Parathyroid adenoma (tissue), 2 donors: ENCODE results near the gene BCLAF3.

Experiments
- H2AFZ ChIP-seq: fragments of 300-600 bp; sonication (generic); one replicate; pipeline ENCODE4 v1.7.0; 2017; ENCODE audit warnings: antibody characterized with exemption, mild to moderate bottlenecking
- H3K27ac ChIP-seq: fragments of 300-600 bp; sonication (generic); one replicate; pipeline ENCODE4 v1.7.0; 2017
- H3K27me3 ChIP-seq: fragments of 300-600 bp; sonication (generic); one replicate; pipeline ENCODE4 v1.7.0; 2017; ENCODE audit warnings: low read length; ENCODE audit not compliant: control insufficient read depth, insufficient read depth
- H3K36me3 ChIP-seq: fragments of 300-600 bp; sonication (generic); one replicate; pipeline ENCODE4 v1.7.0; 2017; ENCODE audit warnings: low read length; ENCODE audit not compliant: control insufficient read depth, insufficient read depth
- H3K4me1 ChIP-seq: fragments of 300-600 bp; sonication (generic); one replicate; pipeline ENCODE4 v1.7.0; 2017; ENCODE audit warnings: control low read depth
- H3K4me2 ChIP-seq: fragments of 300-600 bp; sonication (generic); one replicate; pipeline ENCODE4 v1.7.0; 2017; ENCODE audit warnings: low read length
- H3K4me3 ChIP-seq: fragments of 300-600 bp; sonication (generic); one replicate; pipeline ENCODE4 v1.7.0; 2017; ENCODE audit warnings: low read depth, low read length
- H3K79me2 ChIP-seq: fragments of 300-600 bp; sonication (generic); one replicate; pipeline ENCODE4 v1.7.0; 2017; ENCODE audit warnings: control low read depth
- H3K9ac ChIP-seq: fragments of 300-600 bp; sonication (generic); one replicate; pipeline ENCODE4 v1.7.0; 2017; ENCODE audit warnings: mild to moderate bottlenecking
- H3K9me3 ChIP-seq: fragments of 300-600 bp; sonication (generic); one replicate; pipeline ENCODE4 v1.7.0; 2017; ENCODE audit warnings: low read length; ENCODE audit not compliant: control insufficient read depth
- CTCF ChIP-seq: fragments of 300-600 bp; sonication (generic); IDR thresholded peaks from one replicate; pipeline ENCODE4 v1.7.0; 2017; ENCODE audit warnings: antibody characterized with exemption, mild to moderate bottlenecking
- donor health status: primary hyperparathyroidism.

The BCLAF3 gene

GRCh38 chrX:19990556-19991349 lies at the start of gene BCLAF3:
Gene BCLAF3 (minus strand): TSS chrX:19991061. CDS start chrX:19970264, 20,797 bp downstream.
- no peaks in the 10 kb centered on the region for H3K9me3 ChIP-seq
- H3K36me3 ChIP-seq, result no peaks in the 10 kb centered on the region
- H3K4me2 ChIP-seq, result peak within 1 kb of the TSS; percentile 63
- peak; percentile 82 for TF ChIP-seq CTCF
- peak within 1 kb of the TSS; percentile 81 for H2AFZ ChIP-seq
- H3K27ac ChIP-seq, result peak within 1 kb of the TSS; percentile 60
- H3K4me3 ChIP-seq, result peak within 1 kb of the TSS; percentile 59
- no peaks in the 10 kb centered on the region for H3K27me3 ChIP-seq
- peaks cover 3% of the 10 kb centered on the region for H3K4me1 ChIP-seq
- H3K9ac ChIP-seq, result no peak within 1 kb of the TSS
- peaks cover 7% of the 10 kb centered on the region for H3K79me2 ChIP-seq

- Histone ChIP-seq H3K36me3 (no peaks in the 10 kb centered on the region), H3K9me3 (no peaks in the 10 kb centered on the region), H2AFZ (no peak overlapping the region), H3K9ac (no peak overlapping the region), H3K27me3 (no peaks in the 10 kb centered on the region), H3K27ac (no peak overlapping the region), H3K4me1 (no peaks in the 10 kb centered on the region), H3K4me2 (no peak overlapping the region), H3K79me2 (no peaks in the 10 kb centered on the region), H3K4me3 (no peak overlapping the region)
- TF ChIP-seq CTCF, result no peak
Observed at GRCh38 chrX:20038966-20039365, 48.1 kb upstream of the BCLAF3 start.

- no peak overlapping the region for H3K4me3 ChIP-seq
- H3K27ac ChIP-seq, result no peak overlapping the region
- no peak for TF ChIP-seq CTCF
- H2AFZ ChIP-seq, result no peak overlapping the region
- H3K9ac ChIP-seq, result no peak overlapping the region
- H3K4me1 ChIP-seq, result no peaks in the 10 kb centered on the region
- no peaks in the 10 kb centered on the region for H3K79me2 ChIP-seq
- no peaks in the 10 kb centered on the region for H3K36me3 ChIP-seq
- no peaks in the 10 kb centered on the region for H3K9me3 ChIP-seq
- H3K27me3 ChIP-seq, result no peaks in the 10 kb centered on the region
- no peak overlapping the region for H3K4me2 ChIP-seq
Observed at GRCh38 chrX:20037186-20037585, 46.3 kb upstream of the BCLAF3 start.

- H3K36me3 ChIP-seq, result no peaks in the 10 kb centered on the region
- H3K4me3 ChIP-seq, result no peak overlapping the region
- no peak overlapping the region for H3K9ac ChIP-seq
- no peak overlapping the region for H3K4me2 ChIP-seq
- H3K4me1 ChIP-seq, result peaks cover 3% of the 10 kb centered on the region
- no peaks in the 10 kb centered on the region for H3K79me2 ChIP-seq
- no peaks in the 10 kb centered on the region for H3K9me3 ChIP-seq
- no peaks in the 10 kb centered on the region for H3K27me3 ChIP-seq
- no peak overlapping the region for H3K27ac ChIP-seq
- no peak for TF ChIP-seq CTCF
- H2AFZ ChIP-seq, result no peak overlapping the region
Observed at GRCh38 chrX:20032201-20032600, 41.3 kb upstream of the BCLAF3 start.

- no peak overlapping the region for H3K4me2 ChIP-seq
- peaks cover 3% of the 10 kb centered on the region for H3K4me1 ChIP-seq
- no peak for TF ChIP-seq CTCF
- H3K9ac ChIP-seq, result no peak overlapping the region
- no peak overlapping the region for H3K4me3 ChIP-seq
- no peaks in the 10 kb centered on the region for H3K9me3 ChIP-seq
- H3K36me3 ChIP-seq, result no peaks in the 10 kb centered on the region
- no peak overlapping the region for H2AFZ ChIP-seq
- H3K27ac ChIP-seq, result peak overlapping the region; percentile 24
- H3K79me2 ChIP-seq, result no peaks in the 10 kb centered on the region
- H3K27me3 ChIP-seq, result no peaks in the 10 kb centered on the region
Observed at GRCh38 chrX:20029728-20030127, 38.9 kb upstream of the BCLAF3 start.
